Stimulated activated CD4-positive, alpha-beta T cell treated with anti-CD3 and anti-CD28 coated beads, TNF-alpha, amount 100 ng/mL, for 4 hours (primary cell): Measurements from ENCODE around the gene HABP2.

ENCODE experiments used
- DNase-seq, 3 experiments: peaks; one replicate each; pipeline ENCODE4 v3.0.0-alpha.2; 2020; ENCODE audit warnings: low read depth in 3 of 3

Gene HABP2

GRCh38 chr10:113630929-113631533, 78.2 kb downstream of the HABP2 start:
- DNase-seq: no peak

- DNase-seq: no peak
Observed at GRCh38 chr10:113631684-113632367, 79.0 kb downstream of the HABP2 start.
